Right atrium auricular region (tissue), 2 donors: ENCODE data around the gene ADGRD2. TPM values are rescaled to one million over a fixed set of nuclear protein-coding genes. Genes with fewer than 3 reads are reported as not detected.

Experiments
- DNase-seq: peaks from one replicate; pipeline ENCODE4 v3.0.0-alpha.2; 2019; ENCODE audit warnings: low spot score
- H3K27ac ChIP-seq, 2 donors: fragments of 200-600 bp; sonication (generic); 1 replicate in 1 of 2; 2 replicates in 1 of 2; pipeline ENCODE4 v1.5.1; 2016 to 2019
- H3K27me3 ChIP-seq, 2 donors: fragments of 200-600 bp; sonication (generic); one replicate each; pipeline versions ENCODE4 v1.5.1 to v1.6.0; 2017 to 2019
- H3K36me3 ChIP-seq: fragments of 200-600 bp; sonication (generic); one replicate; pipeline ENCODE4 v1.5.1; 2016
- H3K4me1 ChIP-seq, 2 donors: fragments of 200-600 bp; sonication (generic); one replicate each; pipeline versions ENCODE4 v1.5.1 to v1.6.0; 2017 to 2019
- H3K4me3 ChIP-seq, 2 donors: fragments of 200-600 bp; sonication (generic); 1 replicate in 1 of 2; 2 replicates in 1 of 2; pipeline ENCODE4 v1.5.1; 2017 to 2019; ENCODE audit warnings: mild to moderate bottlenecking in 1 of 2, moderate library complexity in 1 of 2
- H3K9me3 ChIP-seq, 2 donors: fragments of 200-600 bp; sonication (generic); one replicate each; pipeline ENCODE4 v1.5.1; 2019
- CTCF ChIP-seq, 2 donors: fragments of 200-600 bp; sonication (generic); IDR thresholded peaks; one replicate each; pipeline ENCODE4 v1.5.1; 2019; ENCODE audit warnings: antibody characterized with exemption in 2 of 2
- total RNA-seq, 2 donors: library from RNA; depleted of rRNA; stranded (reverse); fragments of >200 nt; gene quantifications; one replicate each; pipeline ENCODE4 v1.1.0, GENCODE V29; 2016

ADGRD2 gene
- total RNA-seq, 2 donors from 2014 or later = not detected

- H3K27ac ChIP-seq = no peak overlapping the region
- peaks cover 0 to 17% of the 10 kb centered on the region in 2 donors for H3K4me1 ChIP-seq
- no peak for TF ChIP-seq CTCF (IDR thresholded peaks at IDR 0.05)
- DNase-seq = no peak
- H3K9me3 ChIP-seq = no peaks in the 10 kb centered on the region
- H3K4me3 ChIP-seq = no peak overlapping the region
- H3K27me3 ChIP-seq = no peaks in the 10 kb centered on the region
- no peaks in the 10 kb centered on the region for H3K36me3 ChIP-seq
These were observed 60.6 kb downstream of the ADGRD2 start for GRCh38 chr9:124510650-124511425.

DNA sequence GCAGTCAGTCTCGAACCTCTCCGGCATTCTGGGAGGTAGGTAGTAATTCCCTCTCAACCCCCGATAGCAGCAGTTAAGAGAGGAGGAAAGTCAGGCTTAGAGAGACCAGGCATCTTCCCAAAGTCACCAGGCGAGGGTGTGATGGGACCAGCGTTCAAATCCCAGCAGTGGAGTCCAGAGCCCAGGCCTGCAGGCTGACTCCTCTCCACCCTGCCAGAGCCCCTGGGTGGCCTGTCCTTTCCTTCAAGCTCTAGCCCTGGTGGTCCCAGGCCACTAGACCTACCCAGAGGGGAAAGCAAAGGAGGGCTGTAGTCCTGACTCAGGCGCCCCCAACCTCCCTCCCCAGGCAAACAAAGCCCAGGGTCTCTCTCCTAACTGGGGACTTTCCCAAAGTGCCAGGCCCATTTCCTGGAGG lies 61.2 kb downstream of the ADGRD2 start:
- H3K9me3 ChIP-seq = no peaks in the 10 kb centered on the region
- H3K4me1 ChIP-seq = peaks cover 0 to 17% of the 10 kb centered on the region in 2 donors
- no peak overlapping the region for H3K27ac ChIP-seq
- DNase-seq = no peak
- H3K4me3 ChIP-seq = no peak overlapping the region
- H3K36me3 ChIP-seq = no peaks in the 10 kb centered on the region
- H3K27me3 ChIP-seq = no peaks in the 10 kb centered on the region
- TF ChIP-seq CTCF (IDR thresholded peaks at IDR 0.05) = no peak

GRCh38 chr9:124511891-124512805 lies 61.9 kb downstream of the ADGRD2 start:
- Histone ChIP-seq H3K36me3 (no peaks in the 10 kb centered on the region), H3K4me3 (no peak overlapping the region), H3K27me3 (no peaks in the 10 kb centered on the region), H3K27ac (no peak overlapping the region), H3K9me3 (no peaks in the 10 kb centered on the region), H3K4me1 (peaks cover 0 to 17% of the 10 kb centered on the region in 2 donors)
- no peak for TF ChIP-seq CTCF (IDR thresholded peaks at IDR 0.05)
- no peak for DNase-seq

DNA sequence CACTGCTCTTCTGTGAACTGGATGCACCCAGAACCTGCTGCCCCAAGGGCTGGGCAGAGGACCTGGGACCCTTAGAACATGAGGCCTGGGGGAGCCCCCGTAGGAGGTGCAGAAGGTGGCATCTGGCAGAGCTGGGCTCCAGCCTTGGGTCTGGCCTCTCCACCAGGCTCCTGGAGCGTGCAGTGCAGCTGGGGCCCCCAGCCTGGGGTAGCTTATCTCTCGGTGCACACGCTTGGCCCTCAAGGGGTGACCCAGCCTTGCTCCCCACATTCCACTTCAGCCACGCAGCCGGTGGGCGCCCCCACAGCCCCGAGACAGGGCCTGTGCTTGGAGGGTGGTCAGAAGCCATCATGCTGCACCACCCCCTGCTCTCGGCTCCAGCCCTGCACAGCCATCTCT lies 62.6 kb downstream of the ADGRD2 start:
- no peak for DNase-seq
- TF ChIP-seq CTCF (IDR thresholded peaks at IDR 0.05) = no peak
- H3K4me3 ChIP-seq = no peak overlapping the region

DNA sequence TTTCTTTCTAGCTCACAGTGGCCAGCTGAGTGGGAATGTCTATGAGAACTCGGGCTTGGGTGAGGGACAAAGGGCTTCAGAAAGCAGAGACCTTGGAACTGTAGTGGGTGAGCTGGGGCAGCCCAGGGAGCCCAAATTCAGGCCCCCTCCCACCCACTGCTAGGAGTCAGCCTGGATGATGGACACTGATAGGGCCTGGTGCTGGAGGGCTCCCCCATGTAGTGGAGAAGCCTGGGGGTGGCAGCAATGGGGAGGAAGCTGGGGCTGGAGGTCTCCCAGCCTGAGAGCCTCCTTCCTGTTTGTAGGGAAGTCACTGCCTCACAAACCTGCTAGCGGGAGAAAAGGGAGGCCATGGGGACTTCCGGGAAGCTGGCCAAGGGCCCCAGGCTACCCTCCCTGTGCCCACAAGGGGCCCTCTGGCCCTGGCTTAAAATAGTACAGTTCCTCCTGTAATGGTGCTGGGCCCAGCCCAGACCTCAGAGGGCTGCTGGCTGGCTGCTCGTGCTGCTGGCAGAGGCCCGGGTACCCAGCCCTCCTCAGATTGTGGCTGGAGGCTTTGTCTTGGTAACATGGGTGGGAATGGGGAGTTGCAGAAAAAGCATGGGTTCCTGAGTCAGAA lies 63.2 kb downstream of the ADGRD2 start:
- H3K4me1 ChIP-seq = peaks cover 0 to 17% of the 10 kb centered on the region in 2 donors
- H3K4me3 ChIP-seq = no peak overlapping the region
- DNase-seq = no peak
- H3K27ac ChIP-seq = peak overlapping the region in 1 of 2 donors; percentile 31
- TF ChIP-seq CTCF (IDR thresholded peaks at IDR 0.05) = no peak
- H3K36me3 ChIP-seq = no peaks in the 10 kb centered on the region
- H3K9me3 ChIP-seq = no peaks in the 10 kb centered on the region
- H3K27me3 ChIP-seq = no peaks in the 10 kb centered on the region

More for the DNA sequence above, 62.6 kb downstream of the ADGRD2 start:
- Histone ChIP-seq H3K36me3 (no peaks in the 10 kb centered on the region), H3K4me1 (peaks cover 0 to 17% of the 10 kb centered on the region in 2 donors), H3K27me3 (no peaks in the 10 kb centered on the region), H3K27ac (no peak overlapping the region), H3K9me3 (no peaks in the 10 kb centered on the region)
